GM12892 (cell line): ENCODE measurements around the gene SMU1.

Experiments
- POLR2A ChIP-seq: IDR thresholded peaks from 2 replicates; pipeline ENCODE4 v1.6.1; 2011; ENCODE audit warnings: low read depth, low read length, control low read depth
- POLR2AphosphoS5 ChIP-seq: IDR thresholded peaks from 2 replicates; pipeline ENCODE4 v1.6.1; 2011; ENCODE audit warnings: low read depth, low read length, control low read depth
- TAF1 ChIP-seq: IDR thresholded peaks from 2 replicates; pipeline ENCODE4 v1.6.1; 2011; ENCODE audit warnings: low read depth, mild to moderate bottlenecking, control low read depth, low read length, borderline replicate concordance

DNA sequence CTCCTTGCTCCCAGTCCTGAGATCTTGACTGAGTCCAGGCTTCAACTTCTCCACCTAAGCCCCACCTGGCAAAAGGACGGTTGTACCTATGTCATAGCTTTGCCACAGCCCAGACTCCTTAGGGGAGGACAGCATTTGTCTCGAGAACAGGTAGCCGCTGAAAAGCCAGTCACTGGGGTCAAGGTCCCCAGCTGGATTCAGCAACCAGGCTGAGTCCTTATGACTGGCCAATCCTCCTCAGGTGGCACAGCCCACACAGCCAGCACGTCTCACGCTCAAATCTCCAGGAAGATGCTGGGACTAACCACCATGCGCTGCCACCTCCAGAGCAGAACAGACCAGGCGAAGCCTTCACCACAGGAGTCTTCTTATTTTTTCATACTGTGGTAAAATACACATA lies 27.9 kb upstream of the SMU1 start:
- TF ChIP-seq POLR2AphosphoS5 (no peak), POLR2A (no peak), TAF1 (no peak)
